Activated naive CD8-positive, alpha-beta T cell treated with anti-CD3 and anti-CD28 coated beads for 36 hours (primary cell): ENCODE data around the gene MTUS2. TPM values are rescaled to one million over a fixed set of nuclear protein-coding genes. Genes with fewer than 3 reads are reported as not detected.

ENCODE experiments used
- DNase-seq: peaks from one replicate; pipeline ENCODE4 v3.0.0; 2021
- H3K27ac Mint-ChIP-seq: one replicate; pipeline ENCODE4 v1.8.0; 2022; ENCODE audit warnings: mild to moderate bottlenecking, moderate library complexity, mixed read lengths
- H3K27me3 Mint-ChIP-seq: one replicate; pipeline ENCODE4 v1.8.0; 2022; ENCODE audit warnings: mild to moderate bottlenecking, mixed read lengths
- H3K36me3 Mint-ChIP-seq: one replicate; pipeline ENCODE4 v1.8.0; 2021; ENCODE audit warnings: mild to moderate bottlenecking, mixed read lengths
- H3K4me1 Mint-ChIP-seq: one replicate; pipeline ENCODE4 v1.8.0; 2021; ENCODE audit warnings: mixed read lengths
- H3K4me3 Mint-ChIP-seq: one replicate; pipeline ENCODE4 v1.8.0; 2022; ENCODE audit warnings: mild to moderate bottlenecking, moderate library complexity, mixed read lengths
- H3K9me3 Mint-ChIP-seq: one replicate; pipeline ENCODE4 v1.8.0; 2022; ENCODE audit warnings: mixed read lengths
- total RNA-seq, 2 experiments: library from RNA; stranded (reverse); gene quantifications; one replicate each; pipeline ENCODE4 v1.2.3, GENCODE V29; 2021

Gene MTUS2
- total RNA-seq, 2 experiments from 2014 or later = not detected

DNA sequence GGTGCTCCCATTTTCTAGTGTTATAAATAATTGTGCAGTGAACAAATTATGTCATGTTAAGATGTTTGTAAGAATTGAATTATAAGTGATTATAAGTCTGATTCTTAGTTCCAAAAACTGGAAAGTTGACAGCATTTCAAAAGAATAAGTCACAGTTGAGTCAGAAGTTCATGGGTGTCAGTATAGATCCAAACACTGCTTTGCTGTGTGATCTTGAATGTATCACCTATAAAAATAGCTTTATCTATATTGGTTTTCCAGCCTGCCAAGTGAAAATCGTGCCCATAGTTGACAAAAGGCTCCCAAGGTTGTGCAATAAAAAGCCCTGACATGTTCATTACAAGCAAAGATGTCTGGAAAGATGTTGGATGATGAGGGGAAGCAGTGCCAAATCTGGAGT is 336.0 kb downstream of the MTUS2 start:
- no peaks in the 10 kb centered on the region for H3K36me3 Mint-ChIP-seq
- H3K27me3 Mint-ChIP-seq = peaks cover 7% of the 10 kb centered on the region
- no peak overlapping the region for H3K27ac Mint-ChIP-seq
- H3K4me1 Mint-ChIP-seq = no peaks in the 10 kb centered on the region
- H3K9me3 Mint-ChIP-seq = peaks cover 6% of the 10 kb centered on the region
- no peak for DNase-seq
- H3K4me3 Mint-ChIP-seq = no peak overlapping the region

DNA sequence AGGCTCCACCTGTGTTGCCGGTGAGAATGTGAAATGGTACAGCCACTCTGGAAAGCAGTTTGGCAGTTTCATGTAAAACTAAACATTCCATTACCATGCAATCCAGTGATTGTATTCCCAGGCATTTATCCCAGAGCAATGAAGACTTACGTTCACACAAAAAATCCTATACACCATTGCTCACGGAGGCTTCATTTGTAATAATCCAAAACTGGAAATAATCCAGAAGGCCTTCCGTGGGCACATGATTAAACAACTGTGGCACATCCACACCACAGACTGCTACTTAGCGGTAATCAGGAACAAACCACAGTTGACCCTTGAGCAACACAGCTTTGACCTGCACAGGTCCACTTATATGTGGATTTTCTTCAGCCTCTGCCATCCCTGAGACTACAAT is 339.7 kb downstream of the MTUS2 start:
- no peak overlapping the region for H3K27ac Mint-ChIP-seq
- no peaks in the 10 kb centered on the region for H3K36me3 Mint-ChIP-seq
- H3K9me3 Mint-ChIP-seq = no peaks in the 10 kb centered on the region
- DNase-seq = no peak
- H3K27me3 Mint-ChIP-seq = peaks cover 11% of the 10 kb centered on the region
- no peak overlapping the region for H3K4me3 Mint-ChIP-seq
- no peaks in the 10 kb centered on the region for H3K4me1 Mint-ChIP-seq

DNA sequence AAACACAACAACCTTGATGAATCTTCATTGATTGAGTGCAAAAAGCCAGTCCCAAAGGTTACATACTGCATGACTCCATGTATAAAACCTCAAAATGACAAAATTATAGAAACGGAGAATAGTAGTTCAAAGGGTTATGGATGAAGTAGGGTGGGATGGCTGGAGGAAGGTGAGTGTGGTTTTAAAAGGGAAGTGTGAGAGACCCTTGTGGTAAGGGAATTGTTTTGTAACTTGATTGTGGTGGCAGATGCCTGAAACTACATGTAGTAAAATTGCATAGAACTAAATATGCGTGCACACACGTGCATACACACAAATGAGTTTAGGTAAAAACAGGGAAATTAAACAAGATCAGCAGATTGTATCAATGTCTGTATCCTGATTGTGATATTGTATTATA is 340.7 kb downstream of the MTUS2 start:
- no peak overlapping the region for H3K27ac Mint-ChIP-seq
- peaks cover 7% of the 10 kb centered on the region for H3K27me3 Mint-ChIP-seq
- H3K4me1 Mint-ChIP-seq = peaks cover 2% of the 10 kb centered on the region
- H3K4me3 Mint-ChIP-seq = no peak overlapping the region
- no peaks in the 10 kb centered on the region for H3K9me3 Mint-ChIP-seq
- H3K36me3 Mint-ChIP-seq = no peaks in the 10 kb centered on the region
- DNase-seq = no peak

DNA sequence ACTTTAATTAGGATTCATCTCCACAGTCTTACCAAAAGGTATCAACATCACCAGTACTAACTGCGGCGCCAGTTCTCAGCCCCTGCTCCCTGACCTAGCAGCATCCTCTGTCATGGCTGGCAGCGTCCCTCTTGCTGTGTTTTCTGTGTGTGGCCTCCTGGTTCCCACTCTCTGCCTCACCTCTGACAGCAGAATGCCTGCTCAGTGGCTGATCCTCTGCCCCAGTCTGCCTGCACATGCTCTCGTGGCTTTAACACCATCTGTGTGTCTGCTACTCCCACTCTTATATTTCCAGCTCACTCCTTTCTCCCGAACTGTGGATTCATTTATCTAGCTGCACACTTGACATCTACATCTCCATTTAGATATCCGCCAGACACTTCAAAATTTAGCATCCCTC is 341.5 kb downstream of the MTUS2 start:
- Mint-ChIP-seq H3K27me3 (peaks cover 7% of the 10 kb centered on the region), H3K4me3 (no peak overlapping the region), H3K27ac (no peak overlapping the region), H3K9me3 (no peaks in the 10 kb centered on the region), H3K4me1 (peaks cover 2% of the 10 kb centered on the region), H3K36me3 (no peaks in the 10 kb centered on the region)
- no peak for DNase-seq

DNA sequence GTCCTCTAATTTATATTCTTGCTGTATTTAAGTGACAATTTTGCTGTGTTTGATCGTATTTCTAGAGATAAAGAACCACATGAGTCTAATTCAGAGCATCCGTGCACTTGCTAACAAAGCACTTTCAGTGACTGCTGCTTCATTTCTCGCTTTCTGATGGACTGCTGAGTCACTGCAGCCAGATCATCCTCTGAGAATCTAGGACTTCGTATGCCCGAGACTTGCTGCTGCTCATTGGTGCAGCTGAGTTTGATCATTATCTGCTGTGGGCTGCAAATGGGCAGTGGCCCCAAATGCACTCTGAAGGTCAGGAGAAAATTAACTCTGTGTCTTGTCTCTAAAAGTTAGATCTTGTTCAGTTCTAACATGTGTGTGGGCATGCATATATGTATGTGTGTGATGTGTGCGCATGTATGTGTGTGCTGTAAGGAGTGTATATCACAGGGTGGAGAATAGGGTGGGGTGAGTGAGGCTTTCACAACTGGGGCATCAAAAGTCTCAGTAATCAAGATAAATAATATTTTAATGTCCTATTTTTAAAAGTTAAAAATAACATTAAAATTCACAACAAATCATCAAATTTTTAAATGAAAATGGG is 342.6 kb downstream of the MTUS2 start:
- Mint-ChIP-seq H3K4me1 (peaks cover 2% of the 10 kb centered on the region), H3K9me3 (no peaks in the 10 kb centered on the region), H3K4me3 (no peak overlapping the region), H3K27me3 (peaks cover 7% of the 10 kb centered on the region), H3K27ac (no peak overlapping the region), H3K36me3 (no peaks in the 10 kb centered on the region)
- DNase-seq = no peak

DNA sequence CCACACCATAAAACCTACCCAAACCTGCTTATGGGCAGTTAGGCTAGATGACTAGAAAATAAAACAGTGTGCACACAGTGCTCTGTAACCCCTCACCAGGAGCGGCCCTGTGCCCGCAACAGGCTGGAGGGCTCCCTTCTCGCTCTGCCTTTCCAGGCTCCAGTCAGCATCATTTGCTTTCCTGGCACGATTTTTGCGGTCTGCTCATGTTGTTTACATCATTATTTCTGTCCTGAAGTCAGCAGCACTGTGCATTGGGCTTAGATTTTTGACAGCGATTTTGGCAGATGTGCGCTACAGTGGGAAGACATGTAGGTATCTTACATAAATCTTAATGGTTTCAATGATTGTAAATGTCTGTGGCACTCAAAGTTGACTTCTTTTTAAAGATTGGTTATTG is 344.0 kb downstream of the MTUS2 start:
- H3K9me3 Mint-ChIP-seq = no peaks in the 10 kb centered on the region
- H3K27me3 Mint-ChIP-seq = peaks cover 4% of the 10 kb centered on the region
- H3K4me1 Mint-ChIP-seq = peaks cover 2% of the 10 kb centered on the region
- DNase-seq = no peak
- no peak overlapping the region for H3K27ac Mint-ChIP-seq
- H3K4me3 Mint-ChIP-seq = no peak overlapping the region
- H3K36me3 Mint-ChIP-seq = no peaks in the 10 kb centered on the region

DNA sequence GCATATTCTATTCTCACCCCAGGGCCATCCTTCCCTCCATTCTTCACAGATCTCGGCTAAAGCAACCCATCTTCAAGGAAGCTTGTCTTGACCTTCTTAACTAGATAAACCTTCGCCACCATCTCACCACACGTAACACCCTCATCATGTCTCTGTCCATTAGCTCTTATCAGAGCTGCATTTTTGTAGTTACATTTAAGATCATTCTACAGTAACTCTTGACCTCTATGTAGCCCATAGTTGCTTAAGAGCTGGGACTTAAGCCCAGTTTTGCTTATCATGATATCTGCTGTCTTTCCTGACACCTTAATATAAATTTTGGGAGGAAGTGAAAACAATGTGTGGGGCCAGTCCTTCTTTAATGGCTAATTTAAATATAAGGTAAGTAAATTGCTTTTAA is 345.1 kb downstream of the MTUS2 start:
- no peak overlapping the region for H3K27ac Mint-ChIP-seq
- H3K4me1 Mint-ChIP-seq = peaks cover 2% of the 10 kb centered on the region

DNA sequence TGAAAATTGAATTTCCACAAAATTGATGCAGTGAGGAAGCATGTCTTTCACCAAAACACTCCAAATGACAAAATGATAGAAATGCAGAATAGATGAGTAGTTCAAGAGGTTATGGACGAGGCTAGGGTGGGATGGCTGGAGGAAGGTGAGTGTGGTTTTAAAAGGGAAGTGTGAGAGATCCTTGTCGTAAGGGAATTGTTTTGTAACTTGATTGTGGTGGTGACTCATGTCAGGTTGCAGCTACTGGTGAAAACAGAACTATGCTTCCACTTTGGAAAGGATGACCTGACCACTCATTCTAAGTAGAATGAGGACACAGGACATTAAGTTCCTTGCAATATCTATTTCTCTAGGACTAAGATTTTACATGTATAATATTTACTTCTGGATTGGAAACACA is 345.7 kb downstream of the MTUS2 start:
- peaks cover 2% of the 10 kb centered on the region for H3K4me1 Mint-ChIP-seq
- DNase-seq = no peak
- H3K27me3 Mint-ChIP-seq = peaks cover 4% of the 10 kb centered on the region
- no peaks in the 10 kb centered on the region for H3K36me3 Mint-ChIP-seq
- H3K4me3 Mint-ChIP-seq = no peak overlapping the region
- no peaks in the 10 kb centered on the region for H3K9me3 Mint-ChIP-seq
- no peak overlapping the region for H3K27ac Mint-ChIP-seq

More for the DNA sequence above, 345.1 kb downstream of the MTUS2 start:
- Mint-ChIP-seq H3K27me3 (peaks cover 4% of the 10 kb centered on the region), H3K9me3 (no peaks in the 10 kb centered on the region), H3K36me3 (no peaks in the 10 kb centered on the region), H3K4me3 (no peak overlapping the region)
- DNase-seq = no peak

DNA sequence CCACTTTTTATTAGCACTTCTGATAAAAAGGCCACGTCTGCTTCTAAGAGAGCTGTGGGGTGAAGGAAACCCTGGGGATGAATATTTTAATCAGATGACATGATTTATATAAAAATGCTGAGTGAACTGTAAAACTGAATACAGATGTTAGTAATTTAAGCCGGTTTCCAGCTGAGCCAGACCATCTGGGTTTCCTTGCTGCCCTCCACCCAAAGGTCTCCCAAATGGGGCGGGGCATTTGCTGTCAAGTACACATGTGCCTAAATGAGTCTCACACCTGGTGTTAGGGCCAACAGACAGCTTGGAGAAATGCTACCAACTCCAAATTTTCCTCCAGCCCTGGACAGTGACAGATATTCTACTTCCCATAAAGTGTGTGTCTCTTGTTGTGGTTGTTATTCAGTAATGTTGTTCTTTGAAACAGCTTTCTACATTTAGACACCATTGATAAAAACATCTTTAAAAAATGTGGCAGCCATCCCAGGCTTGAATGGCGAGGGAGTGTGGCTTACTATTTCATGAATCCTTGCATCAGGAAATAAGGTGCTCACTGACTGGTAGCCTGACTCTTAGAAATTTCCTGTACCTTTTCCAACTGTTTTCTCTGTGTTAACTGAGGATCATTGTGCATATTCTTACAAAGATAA is 350.4 kb downstream of the MTUS2 start:
- Mint-ChIP-seq H3K36me3 (no peaks in the 10 kb centered on the region), H3K27me3 (peaks cover 3% of the 10 kb centered on the region), H3K9me3 (no peaks in the 10 kb centered on the region), H3K4me3 (no peak overlapping the region), H3K4me1 (peaks cover 2% of the 10 kb centered on the region), H3K27ac (no peak overlapping the region)
- no peak for DNase-seq

DNA sequence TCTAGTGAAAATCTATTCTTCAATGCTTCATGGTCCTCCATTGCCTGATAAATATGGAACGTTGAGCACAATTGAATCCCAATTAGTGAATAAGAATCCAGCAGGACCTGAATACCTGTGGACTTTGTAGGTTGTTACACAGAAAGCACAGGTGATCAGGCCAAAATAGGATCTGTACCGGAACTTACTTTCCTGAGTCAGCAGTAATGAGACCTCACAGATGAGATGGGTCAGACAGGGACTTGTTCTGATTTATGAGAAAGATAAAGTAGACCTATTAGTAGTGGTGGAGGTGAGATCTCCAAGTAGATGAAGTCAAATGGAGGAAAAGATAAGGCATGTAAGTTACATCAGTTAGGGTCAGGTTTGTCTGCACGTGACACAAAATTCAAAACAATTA is 351.1 kb downstream of the MTUS2 start:
- Mint-ChIP-seq H3K36me3 (no peaks in the 10 kb centered on the region), H3K9me3 (no peaks in the 10 kb centered on the region), H3K4me3 (no peak overlapping the region), H3K27ac (no peak overlapping the region), H3K4me1 (no peaks in the 10 kb centered on the region), H3K27me3 (peaks cover 7% of the 10 kb centered on the region)
- no peak for DNase-seq

DNA sequence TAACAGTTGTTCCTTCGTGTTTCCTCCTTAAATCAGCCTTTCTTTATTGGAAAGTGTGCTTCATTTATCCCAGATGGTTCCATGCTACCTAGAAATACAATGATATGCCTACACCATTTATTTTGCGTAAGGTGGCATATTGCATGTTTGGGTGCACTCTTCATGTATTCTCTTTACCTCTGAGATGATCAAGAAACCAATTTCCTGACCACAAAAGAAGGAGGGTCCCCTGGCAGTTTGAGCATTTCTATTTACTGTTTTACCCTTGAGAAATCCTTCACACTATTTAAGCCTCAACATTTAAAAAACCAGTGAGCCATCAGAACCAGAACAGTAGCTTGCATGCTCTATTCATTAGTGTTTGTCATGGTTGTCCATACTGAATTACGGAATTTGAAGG is 354.0 kb downstream of the MTUS2 start:
- Mint-ChIP-seq H3K4me3 (no peak overlapping the region), H3K36me3 (no peaks in the 10 kb centered on the region), H3K4me1 (no peaks in the 10 kb centered on the region), H3K27ac (no peak overlapping the region), H3K27me3 (peaks cover 9% of the 10 kb centered on the region), H3K9me3 (no peaks in the 10 kb centered on the region)
- no peak for DNase-seq

DNA sequence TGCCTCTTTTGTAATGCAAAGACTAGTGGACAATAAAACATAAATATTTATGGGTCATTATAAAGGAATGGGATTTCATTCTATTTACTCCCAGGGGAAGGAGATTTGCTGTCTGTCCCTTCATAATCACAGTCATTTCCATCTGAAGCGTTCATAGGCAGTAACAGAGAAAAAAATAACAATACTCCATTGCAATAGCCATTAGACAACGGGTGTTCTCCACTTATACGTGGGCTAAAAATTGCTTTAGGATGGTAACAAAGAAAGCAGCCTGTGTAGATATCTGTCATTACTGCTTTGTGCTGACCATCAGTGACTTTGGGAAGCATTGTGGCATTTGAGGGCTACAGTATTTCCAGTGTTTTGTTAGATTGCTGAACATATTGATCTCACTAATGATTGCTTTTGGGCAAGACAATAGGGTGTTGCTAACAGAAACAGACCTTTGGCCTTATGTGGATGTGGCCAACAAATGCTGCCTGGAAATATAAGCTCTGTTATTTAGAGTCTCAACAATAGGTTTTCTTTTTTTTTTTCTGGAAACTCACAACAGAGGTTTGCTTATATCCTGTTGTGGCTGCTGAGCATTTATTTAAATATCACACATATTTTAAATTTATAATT is 355.2 kb downstream of the MTUS2 start:
- H3K27ac Mint-ChIP-seq = no peak overlapping the region
- no peak overlapping the region for H3K4me3 Mint-ChIP-seq
- no peaks in the 10 kb centered on the region for H3K36me3 Mint-ChIP-seq
- no peak for DNase-seq
- H3K4me1 Mint-ChIP-seq = no peaks in the 10 kb centered on the region
- H3K27me3 Mint-ChIP-seq = peaks cover 10% of the 10 kb centered on the region
- no peaks in the 10 kb centered on the region for H3K9me3 Mint-ChIP-seq

DNA sequence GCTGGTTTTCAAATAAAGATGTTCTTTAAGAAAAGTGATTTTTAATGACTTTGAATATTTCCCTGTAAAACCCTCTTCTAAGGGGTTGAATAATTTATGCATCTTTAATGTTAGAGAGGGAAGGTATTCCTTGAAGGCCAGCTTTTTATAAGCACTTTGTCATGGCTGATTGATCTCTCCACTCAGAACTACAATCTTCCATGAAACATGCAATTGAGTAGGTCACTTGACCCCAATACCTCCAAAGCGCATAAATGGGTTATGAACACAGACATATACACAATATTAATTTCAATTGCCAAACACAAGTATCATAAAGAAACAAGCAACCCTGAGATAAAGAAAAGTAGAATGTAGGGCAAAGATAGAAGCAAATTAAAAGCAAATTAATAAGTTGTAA is 359.9 kb downstream of the MTUS2 start:
- H3K9me3 Mint-ChIP-seq = peaks cover 11% of the 10 kb centered on the region
- DNase-seq = no peak
- H3K27ac Mint-ChIP-seq = no peak overlapping the region
- no peaks in the 10 kb centered on the region for H3K36me3 Mint-ChIP-seq
- peaks cover 7% of the 10 kb centered on the region for H3K27me3 Mint-ChIP-seq
- H3K4me1 Mint-ChIP-seq = no peaks in the 10 kb centered on the region
- no peak overlapping the region for H3K4me3 Mint-ChIP-seq

DNA sequence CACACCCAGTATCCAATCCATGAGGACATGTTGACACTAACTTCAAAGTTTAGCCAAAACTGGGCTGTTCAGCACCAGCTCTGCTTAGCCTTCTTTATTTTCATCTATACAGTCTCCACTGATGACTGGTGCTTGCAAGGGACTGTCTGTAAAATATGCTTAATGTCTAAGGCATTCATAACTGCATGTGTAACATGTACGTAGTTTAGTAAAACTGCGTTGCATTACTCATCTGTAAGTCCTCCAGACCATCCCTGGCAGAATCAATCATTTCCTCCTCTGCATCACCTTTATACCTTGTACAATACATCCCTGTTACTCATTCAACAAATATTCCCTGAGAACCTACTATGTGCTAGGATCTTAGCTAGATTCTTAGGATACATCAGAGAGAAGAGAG is 362.1 kb downstream of the MTUS2 start:
- Mint-ChIP-seq H3K9me3 (peaks cover 19% of the 10 kb centered on the region), H3K36me3 (no peaks in the 10 kb centered on the region), H3K27me3 (peaks cover 3% of the 10 kb centered on the region), H3K27ac (no peak overlapping the region), H3K4me1 (no peaks in the 10 kb centered on the region), H3K4me3 (no peak overlapping the region)
- DNase-seq = no peak

DNA sequence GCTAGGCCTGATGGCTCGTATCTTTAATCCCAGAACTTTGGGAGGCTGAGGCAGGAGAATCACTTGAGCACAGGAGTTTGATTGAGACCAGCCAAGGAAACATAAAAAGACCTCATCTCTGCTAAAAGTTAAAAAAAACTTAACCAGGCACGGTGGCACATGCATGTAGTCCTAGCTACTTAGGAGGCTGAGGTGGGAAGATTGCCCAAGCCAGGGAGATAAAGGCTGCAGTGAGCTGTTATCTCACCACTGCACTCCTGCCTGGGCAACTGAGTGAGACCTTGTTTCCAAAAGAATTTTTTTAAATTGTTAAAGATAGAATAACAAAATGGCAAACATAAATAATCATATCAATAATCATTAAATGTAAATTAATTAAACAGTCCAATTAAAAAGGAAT is 365.8 kb downstream of the MTUS2 start:
- H3K27me3 Mint-ChIP-seq = no peaks in the 10 kb centered on the region
- DNase-seq = no peak
- no peaks in the 10 kb centered on the region for H3K4me1 Mint-ChIP-seq
- H3K9me3 Mint-ChIP-seq = peaks cover 19% of the 10 kb centered on the region
- H3K4me3 Mint-ChIP-seq = no peak overlapping the region
- H3K27ac Mint-ChIP-seq = no peak overlapping the region
- H3K36me3 Mint-ChIP-seq = no peaks in the 10 kb centered on the region

DNA sequence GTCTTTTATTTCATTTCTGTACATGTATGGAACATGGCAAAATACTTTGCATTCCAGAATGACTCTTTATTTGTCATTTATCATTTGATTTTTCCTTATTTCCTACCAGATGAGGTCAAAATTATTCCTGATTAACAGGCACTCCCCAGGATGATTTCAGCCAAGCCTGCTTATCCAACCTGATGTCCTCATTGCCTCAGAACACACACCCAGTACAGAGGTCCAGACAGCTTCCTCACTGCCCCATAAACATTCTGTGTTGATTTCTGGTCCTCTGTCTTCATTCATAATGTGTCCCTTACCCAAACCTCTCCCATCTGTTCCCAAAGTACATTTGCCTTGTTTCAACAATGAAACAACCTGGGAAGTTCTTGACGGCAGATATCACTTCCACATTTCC is 367.4 kb downstream of the MTUS2 start:
- DNase-seq = no peak
- Mint-ChIP-seq H3K9me3 (peaks cover 22% of the 10 kb centered on the region), H3K36me3 (no peaks in the 10 kb centered on the region), H3K27ac (no peak overlapping the region), H3K4me1 (no peaks in the 10 kb centered on the region), H3K4me3 (no peak overlapping the region), H3K27me3 (no peaks in the 10 kb centered on the region)
